ENCODE results near the gene ARPC2.
A peak's percentile ranks its signal among the peaks of the same experiment; 100 is the strongest.

The ARPC2 gene

GRCh38 chr2:218300141-218300540 is 83.2 kb downstream of the ARPC2 start:
- no peak for DNase-seq (ENCODE audit: extremely low spot score)
- ChIA-PET CTCF (interaction anchor here (1.0 to 5.5 kb wide), 7 partner anchors 7 to 96 kb away, joined by 3 to 30 read pairs (median 6); partner anchors contain the start of gene CATIP), POLR2A (interaction anchor here (0.6 kb wide), 1 partner anchor 40 kb away, joined by 4 read pairs; no protein-coding TSS in a partner anchor)
- TF ChIP-seq, protein P1, sequence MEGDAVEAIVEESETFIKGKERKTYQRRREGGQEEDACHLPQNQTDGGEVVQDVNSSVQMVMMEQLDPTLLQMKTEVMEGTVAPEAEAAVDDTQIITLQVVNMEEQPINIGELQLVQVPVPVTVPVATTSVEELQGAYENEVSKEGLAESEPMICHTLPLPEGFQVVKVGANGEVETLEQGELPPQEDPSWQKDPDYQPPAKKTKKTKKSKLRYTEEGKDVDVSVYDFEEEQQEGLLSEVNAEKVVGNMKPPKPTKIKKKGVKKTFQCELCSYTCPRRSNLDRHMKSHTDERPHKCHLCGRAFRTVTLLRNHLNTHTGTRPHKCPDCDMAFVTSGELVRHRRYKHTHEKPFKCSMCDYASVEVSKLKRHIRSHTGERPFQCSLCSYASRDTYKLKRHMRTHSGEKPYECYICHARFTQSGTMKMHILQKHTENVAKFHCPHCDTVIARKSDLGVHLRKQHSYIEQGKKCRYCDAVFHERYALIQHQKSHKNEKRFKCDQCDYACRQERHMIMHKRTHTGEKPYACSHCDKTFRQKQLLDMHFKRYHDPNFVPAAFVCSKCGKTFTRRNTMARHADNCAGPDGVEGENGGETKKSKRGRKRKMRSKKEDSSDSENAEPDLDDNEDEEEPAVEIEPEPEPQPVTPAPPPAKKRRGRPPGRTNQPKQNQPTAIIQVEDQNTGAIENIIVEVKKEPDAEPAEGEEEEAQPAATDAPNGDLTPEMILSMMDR (IDR thresholded peaks at IDR 0.05; ENCODE audit: control extremely low read depth, extremely low read depth, low read depth, missing control alignments) = no peak

DNA sequence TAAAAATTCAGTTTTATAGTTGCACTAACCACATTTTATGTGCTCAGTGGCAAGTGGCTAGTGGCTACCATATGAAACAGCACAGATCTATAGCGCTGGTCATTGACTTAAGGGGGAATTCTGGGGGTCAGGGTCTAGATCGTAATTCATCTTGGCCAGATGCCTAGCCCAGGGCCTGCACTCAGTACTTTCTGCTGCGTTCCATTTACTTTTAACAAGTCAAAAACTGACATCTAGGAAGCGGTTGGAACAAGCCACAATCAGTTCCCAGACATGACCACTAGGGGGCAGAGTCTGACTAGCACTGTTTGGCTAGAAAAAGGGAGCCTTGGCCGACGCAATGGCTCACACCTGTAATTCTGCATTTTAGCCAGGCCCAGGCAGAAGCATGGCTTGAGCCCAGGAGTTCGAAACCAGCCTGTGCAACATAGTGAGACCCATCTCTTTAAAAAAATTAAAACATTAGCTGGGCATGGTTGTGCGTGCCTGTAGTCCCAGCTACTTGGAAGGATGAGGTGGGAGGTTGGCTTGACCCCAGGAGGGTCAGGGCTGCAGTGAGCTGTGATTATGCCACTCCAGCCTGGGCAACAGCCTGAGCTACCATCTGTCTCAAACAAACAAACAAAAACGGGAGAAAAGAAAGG is 84.3 kb downstream of the ARPC2 start:
- POLR2A ChIA-PET = interaction anchor here (0.6 kb wide), 1 partner anchor 60 kb away, joined by 3 read pairs; no protein-coding TSS in a partner anchor
- CTCF ChIA-PET = interaction anchor here (0.7 to 4.4 kb wide), 38 partner anchors 8 to 609 kb away, joined by 3 to 76 read pairs (median 4); partner anchors contain the start of genes AAMP, CATIP, PNKD and TMBIM1
- peak; percentile 76 for DNase-seq (ENCODE audit: extremely low spot score)
- TF ChIP-seq, protein P1 (IDR thresholded peaks at IDR 0.05; ENCODE audit: control extremely low read depth, extremely low read depth, low read depth, missing control alignments) = peak; percentile 91

Data from GM10248 (cell line).